ENCODE measurements around the gene RNASE13. TPM values are rescaled to one million over a fixed set of nuclear protein-coding genes. Genes with fewer than 3 reads are reported as not detected.

The RNASE13 gene
- total RNA-seq, 1 experiment from 2014 or later, result not detected

DNA sequence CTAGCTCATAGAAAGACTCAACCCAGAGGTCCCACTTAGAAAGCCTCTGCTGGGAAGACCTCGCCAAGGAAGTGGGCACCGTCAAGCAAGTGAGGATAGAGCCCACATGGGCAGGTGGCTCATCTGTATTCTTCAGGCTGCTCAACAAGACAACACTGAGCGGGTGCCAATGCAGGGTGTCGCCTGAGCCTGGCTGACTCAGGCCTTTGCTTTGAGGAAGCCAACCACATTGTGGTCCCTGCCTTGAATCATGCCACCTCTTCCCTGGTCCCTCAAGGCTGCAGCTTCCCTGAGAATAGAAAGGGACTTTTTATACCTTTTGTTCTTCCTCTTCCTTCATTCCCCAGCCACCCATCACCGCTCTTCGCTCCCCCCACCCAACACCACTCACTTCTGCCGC is 2.1 kb upstream of the RNASE13 start:
- DNase-seq (ENCODE audit: low spot score), result no peak
- no peaks in the 10 kb centered on the region for H3K9me3 Mint-ChIP-seq

DNA sequence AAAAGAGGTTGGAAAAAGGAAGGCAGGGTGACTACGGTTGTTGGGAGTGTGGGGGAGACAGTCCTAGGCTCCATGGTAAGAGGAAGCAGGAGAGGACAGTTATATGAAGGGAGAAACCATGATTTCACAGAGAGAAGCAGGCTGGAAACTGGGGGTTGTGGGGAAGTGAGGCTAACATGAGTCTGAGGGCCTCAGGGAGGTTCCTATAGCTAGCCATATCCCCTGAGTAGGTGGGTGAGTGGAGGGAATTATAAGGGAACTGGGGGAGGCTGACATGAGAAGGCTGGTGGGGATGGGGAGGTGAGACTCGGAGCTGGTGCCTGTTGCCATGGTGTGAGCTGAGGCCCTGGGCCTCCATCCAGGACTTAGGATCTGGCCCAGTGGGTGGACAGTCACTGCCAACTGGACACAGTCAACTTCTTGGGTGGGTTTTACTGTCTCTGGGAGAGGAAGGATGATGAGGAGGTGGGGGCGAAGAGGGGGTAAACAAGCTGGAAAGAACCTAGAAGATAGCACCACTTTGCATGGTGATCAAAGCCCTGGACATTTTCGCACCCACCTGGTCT is 1.4 kb downstream of the RNASE13 start:
- DNase-seq (ENCODE audit: low spot score) (no peak), ATAC-seq (no peak)
- no peak overlapping the region for H3K4me3 Mint-ChIP-seq
- ChIA-PET CTCF (interaction anchor here (0.7 to 12.2 kb wide), 3 partner anchors 11 to 196 kb away, joined by 4 to 104 read pairs (median 7); no protein-coding TSS in a partner anchor), POLR2A (interaction anchor here (1.4 kb wide), 1 partner anchor 9 kb away, joined by 4 read pairs; no protein-coding TSS in a partner anchor)
- H3K4me1 Mint-ChIP-seq, result peaks cover 2% of the 10 kb centered on the region
- peaks cover 8% of the 10 kb centered on the region for H3K27me3 Mint-ChIP-seq (ENCODE audit: low read depth)
- no peaks in the 10 kb centered on the region for H3K36me3 Mint-ChIP-seq
- H3K9me3 Mint-ChIP-seq, result no peaks in the 10 kb centered on the region
- no peak overlapping the region for H3K27ac Mint-ChIP-seq
- TF ChIP-seq ARID4B (CRISPR knock-in tag; IDR thresholded peaks at IDR 0.05; ENCODE audit: borderline replicate concordance) (no peak), ZNF219 (CRISPR knock-in tag; IDR thresholded peaks at IDR 0.05; ENCODE audit: borderline replicate concordance) (no peak), NR3C1 (CRISPR knock-in tag; conservative IDR thresholded peaks at IDR 0.05; ENCODE audit: low read depth) (no peak), ATF6 (CRISPR knock-in tag; IDR thresholded peaks at IDR 0.05) (no peak), NFATC4 (CRISPR knock-in tag; IDR thresholded peaks at IDR 0.05) (no peak)
- TF ChIP-seq, protein P1, sequence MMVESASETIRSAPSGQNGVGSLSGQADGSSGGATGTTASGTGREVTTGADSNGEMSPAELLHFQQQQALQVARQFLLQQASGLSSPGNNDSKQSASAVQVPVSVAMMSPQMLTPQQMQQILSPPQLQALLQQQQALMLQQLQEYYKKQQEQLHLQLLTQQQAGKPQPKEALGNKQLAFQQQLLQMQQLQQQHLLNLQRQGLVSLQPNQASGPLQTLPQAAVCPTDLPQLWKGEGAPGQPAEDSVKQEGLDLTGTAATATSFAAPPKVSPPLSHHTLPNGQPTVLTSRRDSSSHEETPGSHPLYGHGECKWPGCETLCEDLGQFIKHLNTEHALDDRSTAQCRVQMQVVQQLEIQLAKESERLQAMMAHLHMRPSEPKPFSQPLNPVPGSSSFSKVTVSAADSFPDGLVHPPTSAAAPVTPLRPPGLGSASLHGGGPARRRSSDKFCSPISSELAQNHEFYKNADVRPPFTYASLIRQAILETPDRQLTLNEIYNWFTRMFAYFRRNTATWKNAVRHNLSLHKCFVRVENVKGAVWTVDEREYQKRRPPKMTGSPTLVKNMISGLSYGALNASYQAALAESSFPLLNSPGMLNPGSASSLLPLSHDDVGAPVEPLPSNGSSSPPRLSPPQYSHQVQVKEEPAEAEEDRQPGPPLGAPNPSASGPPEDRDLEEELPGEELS (CRISPR knock-in tag; IDR thresholded peaks at IDR 0.05), result no peak

More for the DNA sequence above, 2.1 kb upstream of the RNASE13 start:
- no peak for TF ChIP-seq ZSCAN18 (CRISPR knock-in tag; IDR thresholded peaks at IDR 0.05)
- TF ChIP-seq E2F5 (CRISPR knock-in tag; IDR thresholded peaks at IDR 0.05), result no peak
- no peak for TF ChIP-seq ARID4B (CRISPR knock-in tag; IDR thresholded peaks at IDR 0.05; ENCODE audit: borderline replicate concordance)
- no peak for TF ChIP-seq SP1 (CRISPR knock-in tag; conservative IDR thresholded peaks at IDR 0.05)
- no peak for ATAC-seq
- H3K27me3 Mint-ChIP-seq (ENCODE audit: low read depth), result peaks cover 3% of the 10 kb centered on the region; the same call in 1 of the 2 replicates
- ChIA-PET CTCF (interaction anchor here (0.6 to 12.2 kb wide), 3 partner anchors 22 to 75 kb away, joined by 3 to 104 read pairs (median 5); partner anchors contain the start of gene SLC39A2), POLR2A (no interaction called here)
- no peak overlapping the region for H3K4me3 Mint-ChIP-seq
- H3K27ac Mint-ChIP-seq, result no peak overlapping the region
- H3K4me1 Mint-ChIP-seq, result peaks cover 26% of the 10 kb centered on the region
- no peaks in the 10 kb centered on the region for H3K36me3 Mint-ChIP-seq
